Smooth muscle cell (in vitro differentiated cells): ENCODE measurements around the gene CD302. TPM values are rescaled to one million over a fixed set of nuclear protein-coding genes. Genes with fewer than 3 reads are reported as not detected.
"Not testable (repeated sequence)": the region's sequence is repeated elsewhere in the genome, so short reads cannot be mapped to it uniquely, and the experiment has no call there.

ENCODE experiments used
- DNase-seq: peaks from one replicate; lab custom pipeline; 2025; ENCODE audit not compliant: unreplicated experiment; lab: John Stamatoyannopoulos, UW
- H2AFZ ChIP-seq: fragments of 200-600 bp; sonication (generic); 2 replicates; pipeline ENCODE4 v1.6.0; 2016; ENCODE audit warnings: antibody characterized with exemption, low read depth, mild to moderate bottlenecking
- H3F3A ChIP-seq: fragments of 200-600 bp; sonication (generic); 2 replicates; pipeline ENCODE4 v1.6.0; 2017; ENCODE audit warnings: antibody characterized with exemption, low read depth
- H3K27ac ChIP-seq: fragments of 200-600 bp; sonication (generic); 2 replicates; pipeline ENCODE4 v1.5.1; 2016; ENCODE audit warnings: low read depth, mild to moderate bottlenecking
- H3K27me3 ChIP-seq: fragments of 200-600 bp; sonication (generic); 2 replicates; pipeline ENCODE4 v1.6.1; 2016; ENCODE audit warnings: low read depth, mild to moderate bottlenecking
- H3K36me3 ChIP-seq: fragments of 200-600 bp; sonication (generic); 2 replicates; pipeline ENCODE4 v1.5.1; 2016; ENCODE audit warnings: low read depth
- H3K4me1 ChIP-seq: fragments of 200-600 bp; sonication (generic); 2 replicates; pipeline ENCODE4 v1.5.1; 2016; ENCODE audit warnings: low read depth
- H3K4me2 ChIP-seq: fragments of 200-600 bp; sonication (generic); 2 replicates; pipeline ENCODE4 v1.6.0; 2016; ENCODE audit warnings: mild to moderate bottlenecking
- H3K4me3 ChIP-seq: fragments of 200-600 bp; sonication (generic); 2 replicates; pipeline ENCODE4 v1.5.1; 2016; ENCODE audit warnings: mild to moderate bottlenecking
- H3K79me2 ChIP-seq: fragments of 200-600 bp; sonication (generic); 2 replicates; pipeline ENCODE4 v1.6.0; 2016; ENCODE audit warnings: low read depth, mild to moderate bottlenecking
- H3K9ac ChIP-seq: fragments of 200-600 bp; sonication (generic); 2 replicates; pipeline ENCODE4 v1.6.0; 2016; ENCODE audit warnings: low read depth
- H3K9me3 ChIP-seq: fragments of 200-600 bp; sonication (generic); replicated peaks from 2 replicates; pipeline ENCODE4 v1.5.1; 2016; ENCODE audit warnings: low read depth
- H4K20me1 ChIP-seq: fragments of 200-600 bp; sonication (generic); 2 replicates; pipeline ENCODE4 v1.6.0; 2016; ENCODE audit warnings: low read depth
- whole genome bisulfite sequencing: methylation state at CpG from one replicate; pipeline ENCODE4 v1.1.7; 2016; ENCODE audit warnings: low lambda C conversion rate; 5-methylcytosine and 5-hydroxymethylcytosine counted together
- polyA plus RNA-seq: library from polyadenylated mRNA; unstranded; fragments of >200 nt; fragmentation: Nextera tagmentation; extraction: Ambion mirVana; gene quantifications from 2 replicates; pipeline ENCODE4 v1.2.1, GENCODE V29; 2016
- total RNA-seq: library from RNA; depleted of rRNA; stranded (reverse); fragments of >200 nt; gene quantifications from 2 replicates; pipeline ENCODE4 v1.2.3, GENCODE V29; 2014
- TF ChIP-seq, protein P1 (sequence below): fragments of 200-600 bp; sonication (generic); IDR thresholded peaks from 2 replicates; pipeline ENCODE4 v1.5.1; 2017; ENCODE audit warnings: borderline replicate concordance, mild to moderate bottlenecking, antibody characterized with exemption; ENCODE audit not compliant: insufficient read depth, poor library complexity, severe bottlenecking

CD302 gene
- total and polyA plus RNA-seq, 2 experiments from 2014 or later = 1.00 to 2.2 TPM

DNA sequence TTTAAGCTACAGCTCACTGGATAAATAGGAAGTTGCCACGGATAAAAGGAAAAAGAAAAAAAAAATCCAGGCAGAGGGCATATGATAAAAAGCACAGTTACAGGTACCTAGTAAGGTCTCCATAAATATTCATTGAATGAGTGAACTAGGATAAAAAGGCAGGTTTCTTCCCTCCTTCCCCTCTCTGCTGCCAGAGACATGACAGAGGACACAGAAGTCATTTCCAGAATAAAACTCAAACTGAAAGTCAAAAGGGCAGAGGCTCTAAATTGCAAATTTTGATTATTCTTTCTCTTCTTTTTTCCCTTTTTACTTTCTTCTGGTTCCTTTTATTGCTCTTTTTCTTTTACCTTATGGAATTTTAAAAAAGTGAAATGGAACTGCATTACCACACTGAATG lies 7.7 kb downstream of the CD302 start:
- no peaks in the 10 kb centered on the region for H3K36me3 ChIP-seq
- no peaks in the 10 kb centered on the region for H3K79me2 ChIP-seq
- no peaks in the 10 kb centered on the region for H3K4me1 ChIP-seq
- no peaks in the 10 kb centered on the region for H3F3A ChIP-seq
- H2AFZ ChIP-seq = no peak overlapping the region
- H3K4me3 ChIP-seq = no peak overlapping the region
- H3K4me2 ChIP-seq = no peak overlapping the region
- H3K9ac ChIP-seq = no peak overlapping the region
- TF ChIP-seq, protein P1, sequence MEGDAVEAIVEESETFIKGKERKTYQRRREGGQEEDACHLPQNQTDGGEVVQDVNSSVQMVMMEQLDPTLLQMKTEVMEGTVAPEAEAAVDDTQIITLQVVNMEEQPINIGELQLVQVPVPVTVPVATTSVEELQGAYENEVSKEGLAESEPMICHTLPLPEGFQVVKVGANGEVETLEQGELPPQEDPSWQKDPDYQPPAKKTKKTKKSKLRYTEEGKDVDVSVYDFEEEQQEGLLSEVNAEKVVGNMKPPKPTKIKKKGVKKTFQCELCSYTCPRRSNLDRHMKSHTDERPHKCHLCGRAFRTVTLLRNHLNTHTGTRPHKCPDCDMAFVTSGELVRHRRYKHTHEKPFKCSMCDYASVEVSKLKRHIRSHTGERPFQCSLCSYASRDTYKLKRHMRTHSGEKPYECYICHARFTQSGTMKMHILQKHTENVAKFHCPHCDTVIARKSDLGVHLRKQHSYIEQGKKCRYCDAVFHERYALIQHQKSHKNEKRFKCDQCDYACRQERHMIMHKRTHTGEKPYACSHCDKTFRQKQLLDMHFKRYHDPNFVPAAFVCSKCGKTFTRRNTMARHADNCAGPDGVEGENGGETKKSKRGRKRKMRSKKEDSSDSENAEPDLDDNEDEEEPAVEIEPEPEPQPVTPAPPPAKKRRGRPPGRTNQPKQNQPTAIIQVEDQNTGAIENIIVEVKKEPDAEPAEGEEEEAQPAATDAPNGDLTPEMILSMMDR = no peak
- H3K9me3 ChIP-seq = no peaks in the 10 kb centered on the region
- no peaks in the 10 kb centered on the region for H4K20me1 ChIP-seq
- H3K27me3 ChIP-seq = peaks cover 2% of the 10 kb centered on the region
- WGBS = 96% methylated on average over 1 of the region's 1 CpG
- no peak overlapping the region for H3K27ac ChIP-seq
- DNase-seq = no peak

DNA sequence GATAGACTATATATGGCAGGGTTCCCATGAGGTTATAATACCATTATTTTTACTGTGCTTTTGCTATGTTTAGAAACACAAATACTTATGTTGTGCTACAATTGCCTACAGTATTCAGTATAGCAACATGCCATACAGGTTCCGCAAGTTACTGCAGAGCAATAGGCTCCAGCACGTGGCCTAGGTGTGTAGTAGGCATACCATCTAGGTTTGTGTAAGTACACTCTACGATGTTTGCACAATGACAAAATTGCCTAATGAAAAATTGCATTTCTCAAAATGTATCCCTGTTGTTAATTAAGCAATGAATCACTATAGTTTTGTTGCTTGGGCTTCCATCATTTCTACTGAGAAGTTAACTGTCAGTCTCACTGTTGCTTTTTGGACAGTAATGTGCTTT lies 9.8 kb downstream of the CD302 start:
- no peak overlapping the region for H3K4me2 ChIP-seq
- H3K27me3 ChIP-seq = no peaks in the 10 kb centered on the region
- H3K36me3 ChIP-seq = no peaks in the 10 kb centered on the region
- H3K9ac ChIP-seq = no peak overlapping the region
- H3K9me3 ChIP-seq = no peaks in the 10 kb centered on the region
- H3F3A ChIP-seq = no peaks in the 10 kb centered on the region
- H2AFZ ChIP-seq = no peak overlapping the region
- no peak for DNase-seq
- TF ChIP-seq, protein P1 = no peak
- H3K27ac ChIP-seq = no peak overlapping the region
- WGBS = 73% methylated on average over 3 of the region's 3 CpGs
- no peaks in the 10 kb centered on the region for H4K20me1 ChIP-seq
- no peak overlapping the region for H3K4me3 ChIP-seq
- H3K79me2 ChIP-seq = no peaks in the 10 kb centered on the region
- H3K4me1 ChIP-seq = peaks cover 5% of the 10 kb centered on the region

DNA sequence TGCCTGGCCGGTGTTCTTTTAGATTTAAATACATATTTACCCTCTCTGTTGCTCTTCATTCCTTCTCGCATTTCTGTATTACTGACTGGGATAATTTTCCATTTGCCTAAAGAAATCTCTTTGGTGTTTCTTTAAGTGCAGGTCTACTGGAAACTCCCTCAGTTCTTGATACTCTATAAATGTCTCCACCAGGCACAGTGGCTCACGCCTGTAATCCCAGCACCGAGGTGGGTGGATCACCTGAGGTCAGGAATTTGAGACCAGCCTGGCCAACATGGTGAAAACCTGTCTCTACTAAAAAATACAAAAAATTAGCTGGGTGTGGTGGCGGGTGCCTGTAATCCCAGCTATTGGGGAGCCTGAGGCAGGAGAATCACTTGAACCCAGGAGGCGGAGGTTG lies 10.4 kb downstream of the CD302 start:
- H3K4me3 ChIP-seq, H4K20me1 ChIP-seq, H3K27ac ChIP-seq, H3K36me3 ChIP-seq, H3K4me2 ChIP-seq, H3K27me3 ChIP-seq, H3K9me3 ChIP-seq, H3K4me1 ChIP-seq, H3K79me2 ChIP-seq, H2AFZ ChIP-seq, H3K9ac ChIP-seq, DNase-seq, H3F3A ChIP-seq: not testable (repeated sequence)
- WGBS = 73% methylated on average over 6 of the region's 6 CpGs

DNA sequence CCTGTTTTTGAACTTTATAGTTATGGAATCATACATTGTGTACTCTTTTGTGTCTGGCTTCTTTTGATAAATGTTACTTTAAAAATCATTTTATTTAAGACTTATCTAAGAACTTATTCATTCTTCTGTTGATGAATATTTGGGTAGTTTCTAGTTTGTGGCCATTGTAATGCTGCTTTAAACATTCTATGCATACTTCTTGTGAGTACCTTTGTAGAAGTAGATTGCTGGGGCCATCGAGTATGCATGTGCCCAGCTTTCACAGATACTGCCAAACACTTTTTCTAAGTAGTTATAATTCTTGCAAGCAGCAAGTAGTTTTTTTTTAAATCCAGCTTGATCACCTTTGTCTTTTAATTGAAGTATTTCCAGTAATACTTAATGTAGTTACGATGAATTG lies 11.1 kb downstream of the CD302 start:
- no peak overlapping the region for H3K9ac ChIP-seq
- no peaks in the 10 kb centered on the region for H3K36me3 ChIP-seq
- H3K27me3 ChIP-seq = no peaks in the 10 kb centered on the region
- H3K4me3 ChIP-seq = no peak overlapping the region
- H4K20me1 ChIP-seq = no peaks in the 10 kb centered on the region
- H3K9me3 ChIP-seq = no peaks in the 10 kb centered on the region
- TF ChIP-seq, protein P1 = no peak
- H3K4me2 ChIP-seq = no peak overlapping the region
- 67% methylated on average over 2 of the region's 2 CpGs for WGBS
- H3K79me2 ChIP-seq = no peaks in the 10 kb centered on the region
- no peak for DNase-seq
- H3F3A ChIP-seq = no peaks in the 10 kb centered on the region
- no peak overlapping the region for H2AFZ ChIP-seq
- peaks cover 5% of the 10 kb centered on the region for H3K4me1 ChIP-seq
- no peak overlapping the region for H3K27ac ChIP-seq
